ENCODE measurements around the gene ATCAY. TPM values are rescaled to one million over a fixed set of nuclear protein-coding genes. Genes with fewer than 3 reads are reported as not detected.

Gene ATCAY
- total RNA-seq, 3 donors from 2014 or later (not counting 1 experiment from before 2014, with no cell fraction given), result not detected

DNA sequence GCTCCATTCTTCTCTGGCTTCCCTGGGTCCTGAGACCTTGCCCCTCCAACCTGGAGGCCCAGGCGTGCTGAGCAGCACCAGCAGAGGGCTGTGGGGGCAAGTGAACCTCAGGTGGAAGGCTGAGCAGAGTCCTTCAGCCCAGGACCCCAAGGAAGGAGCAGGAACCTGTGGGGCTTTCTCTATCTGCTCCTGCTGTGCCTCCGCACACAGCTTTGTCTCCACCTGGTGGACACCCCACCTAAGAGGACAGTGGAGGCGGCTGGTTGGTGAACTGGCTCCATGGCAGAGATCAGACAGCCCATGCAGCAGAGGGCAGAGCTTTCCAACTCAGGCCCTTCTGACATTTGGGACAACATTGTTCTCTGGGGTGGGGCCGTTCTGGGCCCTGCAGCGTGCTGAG, 31.4 kb upstream of the ATCAY start:
- Histone ChIP-seq H3K9me3 (ENCODE audit: control insufficient read depth, insufficient read depth, low read length) (peaks cover 5% of the 10 kb centered on the region), H3K4me3 (ENCODE audit: low read length) (no peak overlapping the region), H3K27ac (ENCODE audit: low read length) (no peak overlapping the region), H3K36me3 (ENCODE audit: control insufficient read depth, insufficient read depth, low read length) (no peaks in the 10 kb centered on the region), H3K27me3 (ENCODE audit: control insufficient read depth, insufficient read depth, low read length) (no peaks in the 10 kb centered on the region), H3K4me1 (ENCODE audit: control insufficient read depth, insufficient read depth, low read length) (peaks cover 3% of the 10 kb centered on the region)
- 35% methylated on average over 5 of the region's 5 CpGs for WGBS (ENCODE audit: insufficient coverage)
- H3K27me3 Mint-ChIP-seq (ENCODE audit: low read depth in 2 of 2), result no peaks in the 10 kb centered on the region
- no peaks in the 10 kb centered on the region for H3K9me3 Mint-ChIP-seq
- ATAC-seq, result peak; percentile 42 to 73 (median 70)
- intact Hi-C loops (cut with micrococcal nuclease), result no loop called here
- H3K4me3 Mint-ChIP-seq, result no peak overlapping the region
- no peaks in the 10 kb centered on the region for H3K4me1 Mint-ChIP-seq
- TF ChIP-seq, protein P1, sequence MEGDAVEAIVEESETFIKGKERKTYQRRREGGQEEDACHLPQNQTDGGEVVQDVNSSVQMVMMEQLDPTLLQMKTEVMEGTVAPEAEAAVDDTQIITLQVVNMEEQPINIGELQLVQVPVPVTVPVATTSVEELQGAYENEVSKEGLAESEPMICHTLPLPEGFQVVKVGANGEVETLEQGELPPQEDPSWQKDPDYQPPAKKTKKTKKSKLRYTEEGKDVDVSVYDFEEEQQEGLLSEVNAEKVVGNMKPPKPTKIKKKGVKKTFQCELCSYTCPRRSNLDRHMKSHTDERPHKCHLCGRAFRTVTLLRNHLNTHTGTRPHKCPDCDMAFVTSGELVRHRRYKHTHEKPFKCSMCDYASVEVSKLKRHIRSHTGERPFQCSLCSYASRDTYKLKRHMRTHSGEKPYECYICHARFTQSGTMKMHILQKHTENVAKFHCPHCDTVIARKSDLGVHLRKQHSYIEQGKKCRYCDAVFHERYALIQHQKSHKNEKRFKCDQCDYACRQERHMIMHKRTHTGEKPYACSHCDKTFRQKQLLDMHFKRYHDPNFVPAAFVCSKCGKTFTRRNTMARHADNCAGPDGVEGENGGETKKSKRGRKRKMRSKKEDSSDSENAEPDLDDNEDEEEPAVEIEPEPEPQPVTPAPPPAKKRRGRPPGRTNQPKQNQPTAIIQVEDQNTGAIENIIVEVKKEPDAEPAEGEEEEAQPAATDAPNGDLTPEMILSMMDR (IDR thresholded peaks at IDR 0.05), result peak; percentile 20
- H3K36me3 Mint-ChIP-seq, result no peaks in the 10 kb centered on the region
- DNase-seq, result peak; percentile 25 to 59
- no peak overlapping the region for H3K27ac Mint-ChIP-seq

DNA sequence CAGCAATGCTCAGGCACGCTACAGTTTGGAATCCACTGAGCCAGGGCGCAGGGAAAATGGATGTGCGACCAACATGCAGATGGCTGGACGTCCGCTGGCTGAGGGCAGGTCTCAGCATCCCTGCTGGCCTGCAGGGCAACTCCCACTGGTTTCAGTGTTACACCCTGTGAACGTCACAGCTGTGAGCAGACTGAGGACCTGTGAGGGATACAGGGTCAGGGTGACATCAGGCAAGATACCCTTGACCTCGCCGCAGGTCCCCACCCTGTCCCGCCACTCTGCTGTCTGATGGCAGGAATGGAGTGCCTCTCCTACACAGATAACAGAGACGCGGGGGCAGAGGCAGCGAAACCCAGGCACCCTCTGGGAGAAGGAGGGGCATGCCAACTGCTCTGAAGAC, 30.7 kb upstream of the ATCAY start:
- 91% methylated on average over 12 of the region's 12 CpGs for WGBS (ENCODE audit: insufficient coverage)

DNA sequence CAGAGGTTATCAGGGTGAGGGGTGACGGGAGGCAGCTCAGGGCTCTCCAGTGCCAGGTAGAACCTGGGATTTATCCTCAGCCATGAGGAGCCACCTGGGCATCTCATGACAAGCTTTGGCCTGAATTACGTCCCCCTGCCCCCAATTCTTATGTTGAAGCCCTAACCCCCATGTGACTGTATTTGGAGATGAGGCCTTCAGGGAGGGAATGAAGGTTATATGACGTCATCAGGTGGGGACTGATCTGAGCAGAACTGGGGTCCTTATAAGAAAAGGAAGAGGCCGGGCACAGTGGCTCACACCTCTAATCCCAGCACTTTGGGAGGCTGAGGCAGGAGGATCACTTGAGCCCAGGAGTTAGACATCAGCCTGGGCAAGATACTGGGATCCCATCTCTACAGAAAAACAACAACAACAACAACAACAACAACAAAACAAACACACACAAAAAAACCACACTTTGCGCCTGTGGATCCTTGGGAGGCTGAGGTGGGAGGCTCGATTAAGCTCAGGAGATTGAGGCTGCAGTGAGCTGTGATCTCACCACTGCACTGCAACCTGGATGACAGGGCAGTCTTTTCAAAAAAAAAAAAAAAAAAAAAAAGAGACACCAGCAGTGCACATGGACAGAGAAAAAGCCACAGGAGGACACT, 30.0 kb upstream of the ATCAY start:
- H3K4me1 ChIP-seq (ENCODE audit: control insufficient read depth, insufficient read depth, low read length), result peaks cover 3% of the 10 kb centered on the region
- ATAC-seq, result no peak
- H3K27ac ChIP-seq (ENCODE audit: low read length), result no peak overlapping the region
- Mint-ChIP-seq H3K36me3 (no peaks in the 10 kb centered on the region), H3K4me1 (no peaks in the 10 kb centered on the region), H3K27me3 (ENCODE audit: low read depth in 2 of 2) (no peaks in the 10 kb centered on the region), H3K4me3 (no peak overlapping the region), H3K9me3 (no peaks in the 10 kb centered on the region), H3K27ac (peak overlapping the region in 1 of 2 donors; percentile 27)
- peaks cover 5% of the 10 kb centered on the region for H3K9me3 ChIP-seq (ENCODE audit: control insufficient read depth, insufficient read depth, low read length)
- intact Hi-C loops (cut with micrococcal nuclease), result no loop called here
- 80% methylated on average over 5 of the region's 6 CpGs for WGBS (ENCODE audit: insufficient coverage)
- no peaks in the 10 kb centered on the region for H3K36me3 ChIP-seq (ENCODE audit: control insufficient read depth, insufficient read depth, low read length)
- H3K4me3 ChIP-seq (ENCODE audit: low read length), result no peak overlapping the region
- no peak for DNase-seq
- TF ChIP-seq, protein P1 (IDR thresholded peaks at IDR 0.05), result no peak
- H3K27me3 ChIP-seq (ENCODE audit: control insufficient read depth, insufficient read depth, low read length), result no peaks in the 10 kb centered on the region

More for the DNA sequence above, 30.7 kb upstream of the ATCAY start:
- no peaks in the 10 kb centered on the region for H3K27me3 ChIP-seq (ENCODE audit: control insufficient read depth, insufficient read depth, low read length)
- Mint-ChIP-seq H3K27me3 (ENCODE audit: low read depth in 2 of 2) (no peaks in the 10 kb centered on the region), H3K27ac (no peak overlapping the region), H3K36me3 (no peaks in the 10 kb centered on the region), H3K9me3 (no peaks in the 10 kb centered on the region), H3K4me3 (no peak overlapping the region), H3K4me1 (no peaks in the 10 kb centered on the region)
- no peaks in the 10 kb centered on the region for H3K36me3 ChIP-seq (ENCODE audit: control insufficient read depth, insufficient read depth, low read length)
- H3K4me1 ChIP-seq (ENCODE audit: control insufficient read depth, insufficient read depth, low read length), result peaks cover 3% of the 10 kb centered on the region
- no peak overlapping the region for H3K27ac ChIP-seq (ENCODE audit: low read length)
- TF ChIP-seq, protein P1 (IDR thresholded peaks at IDR 0.05), result no peak
- DNase-seq (no peak), ATAC-seq (no peak)
- H3K4me3 ChIP-seq (ENCODE audit: low read length), result no peak overlapping the region
- peaks cover 5% of the 10 kb centered on the region for H3K9me3 ChIP-seq (ENCODE audit: control insufficient read depth, insufficient read depth, low read length)
- intact Hi-C loops (cut with micrococcal nuclease), result no loop called here
